Measurements from ENCODE around the gene TMEM82.
A peak's percentile ranks its signal among the peaks of the same experiment; 100 is the strongest.
"Not testable (repeated sequence)": the region's sequence is repeated elsewhere in the genome, so short reads cannot be mapped to it uniquely, and the experiment has no call there.

TMEM82 gene

GRCh38 chr1:15742339-15742801 lies at the start of gene TMEM82:
TSS of gene TMEM82 (plus strand) at chr1:15742499. CDS start at chr1:15742560, 61 bp downstream.
- no peak for DNase-seq

GRCh38 chr1:15693371-15693770 lies 48.9 kb upstream of the TMEM82 start:
- no peak for DNase-seq

- DNase-seq, result no peak
Observed at GRCh38 chr1:15696956-15697521, 45.3 kb upstream of the TMEM82 start.

GRCh38 chr1:15698201-15698600 lies 44.1 kb upstream of the TMEM82 start:
- no peak for DNase-seq

- DNase-seq, result not testable (repeated sequence)
Observed at GRCh38 chr1:15699321-15699720, 43.0 kb upstream of the TMEM82 start.

GRCh38 chr1:15700508-15700907 lies 41.8 kb upstream of the TMEM82 start:
- DNase-seq, result no peak

- DNase-seq, result no peak
Observed at GRCh38 chr1:15701784-15702183, 40.5 kb upstream of the TMEM82 start.

- DNase-seq, result no peak
Observed at GRCh38 chr1:15702722-15703550, 39.4 kb upstream of the TMEM82 start.

GRCh38 chr1:15703562-15703961 lies 38.7 kb upstream of the TMEM82 start:
- DNase-seq, result no peak

- no peak for DNase-seq
Observed at GRCh38 chr1:15704526-15705183, 37.6 kb upstream of the TMEM82 start.

- no peak for DNase-seq
Observed at GRCh38 chr1:15705184-15705566, 37.1 kb upstream of the TMEM82 start.

GRCh38 chr1:15706751-15707150 lies 35.5 kb upstream of the TMEM82 start:
- no peak for DNase-seq

GRCh38 chr1:15707239-15707925 lies 34.9 kb upstream of the TMEM82 start:
- no peak for DNase-seq

GRCh38 chr1:15708486-15709137 lies 33.7 kb upstream of the TMEM82 start:
- no peak for DNase-seq

GRCh38 chr1:15709226-15709625 lies 33.1 kb upstream of the TMEM82 start:
- peak; percentile 59 for DNase-seq

GRCh38 chr1:15712168-15712567 lies 30.1 kb upstream of the TMEM82 start:
- peak; percentile 53 for DNase-seq

GRCh38 chr1:15714406-15715136 lies 27.7 kb upstream of the TMEM82 start:
- DNase-seq, result no peak

GRCh38 chr1:15717418-15718125 lies 24.7 kb upstream of the TMEM82 start:
- no peak for DNase-seq

- DNase-seq, result no peak
Observed at GRCh38 chr1:15718199-15718601, 24.1 kb upstream of the TMEM82 start.

GRCh38 chr1:15719381-15720120 lies 22.7 kb upstream of the TMEM82 start:
- DNase-seq, result no peak

GRCh38 chr1:15720861-15721260 lies 21.4 kb upstream of the TMEM82 start:
- no peak for DNase-seq

Data from NCI-H1092 treated with DMSO at 0.1 percent for 48 hours (cell line).